Measurements from ENCODE around the gene TRAPPC8.
A peak's percentile ranks its signal among the peaks of the same experiment; 100 is the strongest.

TRAPPC8 gene, protein sequence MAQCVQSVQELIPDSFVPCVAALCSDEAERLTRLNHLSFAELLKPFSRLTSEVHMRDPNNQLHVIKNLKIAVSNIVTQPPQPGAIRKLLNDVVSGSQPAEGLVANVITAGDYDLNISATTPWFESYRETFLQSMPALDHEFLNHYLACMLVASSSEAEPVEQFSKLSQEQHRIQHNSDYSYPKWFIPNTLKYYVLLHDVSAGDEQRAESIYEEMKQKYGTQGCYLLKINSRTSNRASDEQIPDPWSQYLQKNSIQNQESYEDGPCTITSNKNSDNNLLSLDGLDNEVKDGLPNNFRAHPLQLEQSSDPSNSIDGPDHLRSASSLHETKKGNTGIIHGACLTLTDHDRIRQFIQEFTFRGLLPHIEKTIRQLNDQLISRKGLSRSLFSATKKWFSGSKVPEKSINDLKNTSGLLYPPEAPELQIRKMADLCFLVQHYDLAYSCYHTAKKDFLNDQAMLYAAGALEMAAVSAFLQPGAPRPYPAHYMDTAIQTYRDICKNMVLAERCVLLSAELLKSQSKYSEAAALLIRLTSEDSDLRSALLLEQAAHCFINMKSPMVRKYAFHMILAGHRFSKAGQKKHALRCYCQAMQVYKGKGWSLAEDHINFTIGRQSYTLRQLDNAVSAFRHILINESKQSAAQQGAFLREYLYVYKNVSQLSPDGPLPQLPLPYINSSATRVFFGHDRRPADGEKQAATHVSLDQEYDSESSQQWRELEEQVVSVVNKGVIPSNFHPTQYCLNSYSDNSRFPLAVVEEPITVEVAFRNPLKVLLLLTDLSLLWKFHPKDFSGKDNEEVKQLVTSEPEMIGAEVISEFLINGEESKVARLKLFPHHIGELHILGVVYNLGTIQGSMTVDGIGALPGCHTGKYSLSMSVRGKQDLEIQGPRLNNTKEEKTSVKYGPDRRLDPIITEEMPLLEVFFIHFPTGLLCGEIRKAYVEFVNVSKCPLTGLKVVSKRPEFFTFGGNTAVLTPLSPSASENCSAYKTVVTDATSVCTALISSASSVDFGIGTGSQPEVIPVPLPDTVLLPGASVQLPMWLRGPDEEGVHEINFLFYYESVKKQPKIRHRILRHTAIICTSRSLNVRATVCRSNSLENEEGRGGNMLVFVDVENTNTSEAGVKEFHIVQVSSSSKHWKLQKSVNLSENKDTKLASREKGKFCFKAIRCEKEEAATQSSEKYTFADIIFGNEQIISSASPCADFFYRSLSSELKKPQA (N-terminal part only)

DNA sequence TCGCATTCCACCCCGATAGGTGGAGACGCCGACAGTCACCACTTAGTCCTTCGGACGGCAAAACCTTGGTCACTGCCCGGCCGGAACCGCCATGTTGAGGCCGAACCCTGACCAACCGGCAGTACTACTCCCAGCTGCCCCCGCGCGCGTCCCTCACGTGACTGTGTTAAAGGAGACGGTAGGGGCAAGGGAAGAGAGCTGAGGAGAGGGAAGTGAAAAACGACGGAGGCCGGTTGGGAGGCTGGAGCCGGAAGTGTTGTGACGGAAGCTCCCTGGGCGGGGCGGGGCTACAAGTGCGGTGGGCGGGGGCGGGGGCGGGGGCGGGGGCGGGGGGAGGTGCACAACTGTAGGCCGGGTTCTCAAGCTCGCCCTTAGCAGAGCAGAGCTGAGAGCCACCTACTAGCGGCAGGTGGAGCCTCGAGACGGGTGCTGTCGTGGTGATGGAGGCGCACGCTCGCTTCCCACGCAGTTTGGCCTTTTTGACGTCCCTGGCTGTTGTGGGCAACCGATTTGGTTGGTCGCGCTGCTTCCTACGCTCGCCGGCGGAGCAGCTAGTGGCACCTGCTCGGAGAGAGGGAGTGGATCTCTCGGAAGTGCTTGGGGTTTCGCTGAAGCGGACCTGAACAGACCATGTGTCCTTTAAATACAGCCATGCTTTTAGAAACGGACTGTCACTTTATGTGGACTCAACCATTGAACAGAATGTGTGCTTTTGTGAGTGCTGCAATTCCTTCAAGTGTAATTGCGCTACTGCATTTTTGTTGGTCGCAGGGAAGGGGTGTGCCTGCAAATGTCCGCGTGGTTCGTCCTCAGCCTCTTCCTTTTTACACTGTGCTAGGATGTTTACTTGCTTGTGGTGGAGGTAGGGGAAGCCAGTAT lies at the start of gene TRAPPC8:
TRAPPC8 (minus strand) TSS at position 130 of the 879 bp plus-strand sequence. CDS start 364 bp downstream, outside the sequence.
- Mint-ChIP-seq H3K27me3 (no peaks in the 10 kb centered on the region), H3K36me3 (peaks cover 10% of the 10 kb centered on the region), H3K4me3 (peak within 1 kb of the TSS; percentile 99), H3K27ac (peak within 1 kb of the TSS; percentile 99), H3K9me3 (no peaks in the 10 kb centered on the region), H3K4me1 (peaks cover 52% of the 10 kb centered on the region)
- DNase-seq, result peak; percentile 94
- CTCF ChIA-PET, result interaction anchor here (0.8 to 4.3 kb wide), 6 partner anchors 14 to 606 kb away, joined by 3 to 12 read pairs (median 4); partner anchors contain the start of gene RNF125

DNA sequence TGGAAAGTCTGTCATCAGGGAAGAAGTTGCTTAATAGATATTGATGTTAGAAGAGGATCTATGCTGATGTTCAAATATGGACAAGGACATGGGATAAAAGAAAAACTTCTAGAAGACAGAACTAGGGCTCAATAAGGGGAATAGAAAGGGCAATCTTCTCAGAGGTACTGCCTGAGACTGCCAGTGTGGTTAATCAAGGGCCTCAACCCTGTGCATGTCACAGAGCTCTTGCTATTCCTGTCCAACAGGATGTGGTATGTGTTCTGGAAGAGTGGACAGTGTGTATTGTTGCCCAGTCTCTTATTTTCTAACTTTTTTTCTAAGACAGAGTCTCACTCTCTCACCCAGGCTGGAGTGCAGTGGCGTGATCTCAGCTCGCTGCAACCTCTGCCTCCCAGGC lies 47.9 kb upstream of the TRAPPC8 start:
- Mint-ChIP-seq H3K9me3 (no peaks in the 10 kb centered on the region), H3K36me3 (no peaks in the 10 kb centered on the region), H3K27ac (no peak overlapping the region), H3K4me1 (no peaks in the 10 kb centered on the region), H3K4me3 (no peak overlapping the region), H3K27me3 (peaks cover 7% of the 10 kb centered on the region)
- CTCF ChIA-PET, result interaction anchor here (0.7 kb wide), 1 partner anchor 214 kb away, joined by 3 read pairs; no protein-coding TSS in a partner anchor
- DNase-seq, result no peak

DNA sequence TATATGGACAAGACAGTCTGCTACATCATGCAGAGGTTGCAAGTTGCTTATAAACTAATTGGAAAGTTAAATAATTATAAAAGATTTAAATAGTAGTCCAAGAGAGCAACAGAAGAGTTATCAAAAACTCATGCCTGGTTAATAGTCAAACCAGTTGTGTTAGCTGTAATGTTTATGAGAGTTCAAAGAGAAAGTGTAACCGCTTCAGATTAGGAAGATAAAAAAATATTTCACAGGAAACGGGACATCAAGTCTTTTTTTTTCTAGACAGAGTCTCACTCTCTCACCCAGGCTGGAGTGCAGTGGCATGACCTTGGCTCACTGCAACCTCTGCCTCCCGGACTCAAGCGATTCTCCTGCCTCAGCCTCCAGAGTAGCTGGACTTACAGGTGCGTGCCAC lies 41.0 kb upstream of the TRAPPC8 start:
- Mint-ChIP-seq H3K4me3 (no peak overlapping the region), H3K4me1 (peaks cover 20% of the 10 kb centered on the region), H3K27me3 (peaks cover 4% of the 10 kb centered on the region), H3K36me3 (no peaks in the 10 kb centered on the region), H3K27ac (no peak overlapping the region), H3K9me3 (peaks cover 5% of the 10 kb centered on the region)
- DNase-seq, result no peak
- CTCF ChIA-PET, result no interaction called here

DNA sequence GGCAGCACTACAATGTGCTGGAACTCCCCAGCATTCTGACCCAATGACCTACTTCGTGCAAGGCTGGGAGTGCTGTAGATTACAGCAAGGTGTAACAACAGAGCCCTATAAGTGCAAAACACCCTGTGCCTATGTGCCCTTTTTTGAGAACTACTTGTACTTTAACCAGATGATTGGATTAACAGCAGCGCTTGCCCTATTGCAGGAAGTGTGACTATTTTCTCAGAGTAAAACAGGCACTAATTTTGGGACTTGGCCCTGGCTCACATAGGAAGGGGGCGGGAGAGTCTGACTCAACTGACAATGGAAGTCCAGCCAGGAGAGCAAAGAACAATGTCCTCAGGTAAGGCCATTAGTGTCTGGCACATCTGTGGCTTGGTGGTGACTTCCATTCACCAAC lies 40.1 kb upstream of the TRAPPC8 start:
- Mint-ChIP-seq H3K4me3 (no peak overlapping the region), H3K27ac (no peak overlapping the region), H3K27me3 (peaks cover 11% of the 10 kb centered on the region), H3K9me3 (peaks cover 15% of the 10 kb centered on the region), H3K36me3 (no peaks in the 10 kb centered on the region), H3K4me1 (peaks cover 20% of the 10 kb centered on the region)
- DNase-seq, result no peak
- CTCF ChIA-PET, result no interaction called here

DNA sequence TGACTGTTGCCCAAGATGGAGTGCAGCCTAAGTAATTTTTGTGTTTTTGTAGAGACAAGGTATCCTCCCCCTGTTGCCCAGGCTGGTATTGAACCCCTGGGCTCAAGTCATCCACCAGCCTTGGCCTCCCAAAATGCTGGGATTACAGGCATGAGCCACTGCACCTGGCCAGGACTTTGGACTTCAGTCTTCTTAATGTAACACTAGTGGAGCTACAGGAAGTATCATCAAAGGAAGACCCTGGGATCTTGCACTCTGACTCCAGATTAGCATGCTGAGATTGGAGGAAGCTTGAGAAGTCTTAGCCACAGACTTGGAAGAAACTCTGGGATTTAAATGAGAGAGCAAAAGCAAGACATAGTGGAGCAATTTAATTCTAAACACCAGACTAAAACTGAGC lies 37.9 kb upstream of the TRAPPC8 start:
- Mint-ChIP-seq H3K27ac (no peak overlapping the region), H3K27me3 (peaks cover 11% of the 10 kb centered on the region), H3K4me3 (no peak overlapping the region), H3K4me1 (peaks cover 20% of the 10 kb centered on the region), H3K9me3 (peaks cover 23% of the 10 kb centered on the region), H3K36me3 (no peaks in the 10 kb centered on the region)
- DNase-seq, result no peak
- CTCF ChIA-PET, result no interaction called here

DNA sequence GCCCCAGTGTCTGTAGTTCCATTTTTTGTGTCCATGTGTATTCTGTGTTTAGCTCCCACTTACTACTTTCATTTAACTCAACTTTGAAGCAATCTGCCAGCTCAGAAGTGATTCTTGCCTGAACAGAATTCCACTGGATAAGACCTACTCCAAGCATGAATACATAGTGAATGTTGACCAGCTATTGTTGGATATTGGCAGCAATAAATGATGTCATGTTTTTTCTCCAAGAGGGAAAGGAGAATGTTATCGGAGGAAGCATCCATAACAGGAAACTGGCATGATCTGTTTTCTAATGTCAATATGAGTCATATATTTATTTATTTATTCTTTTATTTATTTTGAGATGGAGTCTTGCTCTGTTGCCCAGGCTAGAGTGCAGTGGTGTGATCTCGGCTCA lies 36.8 kb upstream of the TRAPPC8 start:
- CTCF ChIA-PET, result no interaction called here
- DNase-seq, result no peak
- no peak overlapping the region for H3K4me3 Mint-ChIP-seq
- no peak overlapping the region for H3K27ac Mint-ChIP-seq
- H3K36me3 Mint-ChIP-seq, result peaks cover 3% of the 10 kb centered on the region
- H3K9me3 Mint-ChIP-seq, result peaks cover 31% of the 10 kb centered on the region
- peaks cover 18% of the 10 kb centered on the region for H3K4me1 Mint-ChIP-seq
- peaks cover 16% of the 10 kb centered on the region for H3K27me3 Mint-ChIP-seq

DNA sequence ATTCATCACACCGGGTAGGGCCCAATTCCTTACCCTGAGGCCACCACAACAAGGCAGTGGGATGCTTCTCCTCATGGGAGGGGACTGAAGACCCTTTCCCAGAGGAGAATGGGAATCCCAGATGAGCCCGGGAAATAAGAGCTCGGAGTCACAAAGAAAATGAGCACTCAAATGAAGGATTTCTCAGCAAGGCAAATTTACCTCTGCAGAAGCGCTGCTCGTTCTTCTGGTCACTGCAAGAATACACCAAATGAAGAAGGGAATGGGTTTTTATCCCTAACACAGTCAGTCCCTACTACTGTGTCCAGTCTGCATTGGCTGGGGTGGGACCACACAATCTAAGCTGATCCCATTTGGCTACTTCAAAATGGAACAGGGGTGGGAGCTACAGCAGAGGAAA lies 35.7 kb upstream of the TRAPPC8 start:
- CTCF ChIA-PET, result interaction anchor here (1.0 to 1.8 kb wide), 2 partner anchors 39 to 158 kb away, joined by 3 to 4 read pairs; no protein-coding TSS in a partner anchor
- Mint-ChIP-seq H3K27ac (no peak overlapping the region), H3K4me1 (peaks cover 7% of the 10 kb centered on the region), H3K9me3 (peaks cover 42% of the 10 kb centered on the region), H3K27me3 (peaks cover 17% of the 10 kb centered on the region), H3K4me3 (no peak overlapping the region), H3K36me3 (peaks cover 11% of the 10 kb centered on the region)
- no peak for DNase-seq

DNA sequence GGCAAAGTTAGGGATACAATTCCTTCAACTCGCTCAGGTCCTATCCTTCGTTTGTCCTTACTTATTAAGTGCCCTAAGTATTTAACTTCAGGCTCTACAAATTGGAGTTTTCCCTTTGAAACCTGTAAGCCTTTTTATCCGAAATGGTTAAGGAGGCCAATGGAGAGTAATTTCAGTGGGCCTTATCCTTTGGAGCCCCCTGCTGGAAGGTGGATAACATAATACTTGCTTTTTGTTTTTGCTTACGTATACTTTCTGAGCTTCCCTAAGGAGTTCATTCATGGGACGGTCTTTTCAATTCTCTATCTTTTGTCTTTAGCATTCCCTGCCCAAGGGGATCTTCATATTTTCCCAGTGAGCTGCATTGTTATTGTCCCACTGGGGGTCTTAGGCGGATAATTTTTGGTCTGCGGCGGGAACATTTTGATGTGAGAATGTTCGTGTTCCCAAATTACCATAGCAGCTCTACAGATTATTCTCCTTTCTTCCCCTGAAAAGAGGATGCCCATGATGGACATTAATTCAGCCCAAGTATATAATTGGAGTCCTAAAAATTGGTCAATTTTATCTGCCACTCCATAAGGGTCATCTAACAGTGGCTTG lies 34.4 kb upstream of the TRAPPC8 start:
- Mint-ChIP-seq H3K4me1 (no peaks in the 10 kb centered on the region), H3K9me3 (peaks cover 45% of the 10 kb centered on the region), H3K4me3 (no peak overlapping the region), H3K27me3 (peaks cover 17% of the 10 kb centered on the region), H3K27ac (no peak overlapping the region), H3K36me3 (peaks cover 11% of the 10 kb centered on the region)
- CTCF ChIA-PET, result interaction anchor here (0.9 to 2.3 kb wide), 8 partner anchors 11 to 255 kb away, joined by 3 to 11 read pairs (median 4); partner anchors contain the start of gene TRAPPC8
- DNase-seq, result peak; percentile 47

DNA sequence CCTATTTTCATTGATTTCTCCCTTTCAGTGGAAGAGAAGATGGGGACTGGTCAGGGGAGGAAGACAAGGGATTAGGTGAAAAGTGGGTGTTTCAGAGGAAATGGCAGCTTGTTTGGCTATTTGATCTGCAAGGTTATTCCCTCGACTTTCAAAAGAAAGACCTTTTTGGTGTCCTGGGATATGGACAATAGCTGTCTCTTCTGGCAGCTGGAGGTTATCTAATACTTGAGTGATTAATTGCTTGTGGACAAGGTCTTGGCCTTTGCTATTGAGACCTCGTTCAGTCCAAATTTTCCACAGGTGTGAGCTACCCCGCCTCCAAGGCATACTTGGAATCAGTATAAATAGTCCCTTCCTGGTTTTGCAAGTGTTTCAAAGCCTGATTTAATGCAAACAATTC lies 33.3 kb upstream of the TRAPPC8 start:
- Mint-ChIP-seq H3K36me3 (peaks cover 11% of the 10 kb centered on the region), H3K9me3 (peaks cover 46% of the 10 kb centered on the region)

DNA sequence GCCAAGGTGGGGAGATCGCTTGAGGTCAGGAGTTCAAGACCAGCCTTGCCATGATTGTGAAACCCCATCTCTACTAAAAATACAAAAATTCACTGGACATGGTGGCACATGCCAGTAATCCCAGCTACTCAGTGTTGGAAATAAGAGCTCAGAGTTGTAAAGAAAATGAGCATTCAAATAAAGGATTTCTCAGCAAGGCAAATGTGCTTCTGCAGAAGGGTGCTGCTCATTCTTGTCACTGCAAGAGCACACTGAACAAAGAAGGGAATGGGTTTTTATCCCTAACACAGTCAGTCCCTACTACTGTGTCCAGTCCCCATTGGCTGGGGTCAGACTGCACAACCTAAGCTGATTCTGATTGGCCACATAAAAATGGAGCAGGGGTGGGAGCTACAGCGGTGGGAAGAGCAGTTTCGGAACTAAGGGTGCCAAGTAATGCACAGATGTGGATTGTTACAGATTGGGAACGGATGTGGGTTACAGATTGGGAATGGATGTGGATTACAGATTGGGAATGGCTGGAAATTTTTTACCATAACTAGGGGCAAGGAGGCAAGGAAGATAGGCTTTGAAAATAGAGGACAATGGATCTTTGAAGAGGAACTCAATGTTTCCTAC lies 31.1 kb upstream of the TRAPPC8 start:
- Mint-ChIP-seq H3K9me3 (peaks cover 42% of the 10 kb centered on the region), H3K36me3 (peaks cover 11% of the 10 kb centered on the region), H3K27me3 (peaks cover 17% of the 10 kb centered on the region), H3K4me3 (no peak overlapping the region), H3K4me1 (no peaks in the 10 kb centered on the region), H3K27ac (no peak overlapping the region)
- no peak for DNase-seq
- CTCF ChIA-PET, result no interaction called here

More for the DNA sequence above, 33.3 kb upstream of the TRAPPC8 start:
- DNase-seq, result no peak
- Mint-ChIP-seq H3K4me1 (no peaks in the 10 kb centered on the region), H3K27ac (no peak overlapping the region), H3K4me3 (no peak overlapping the region), H3K27me3 (peaks cover 17% of the 10 kb centered on the region)
- CTCF ChIA-PET, result interaction anchor here (1.0 to 2.3 kb wide), 5 partner anchors 10 to 254 kb away, joined by 3 to 11 read pairs (median 5); partner anchors contain the start of gene TRAPPC8

DNA sequence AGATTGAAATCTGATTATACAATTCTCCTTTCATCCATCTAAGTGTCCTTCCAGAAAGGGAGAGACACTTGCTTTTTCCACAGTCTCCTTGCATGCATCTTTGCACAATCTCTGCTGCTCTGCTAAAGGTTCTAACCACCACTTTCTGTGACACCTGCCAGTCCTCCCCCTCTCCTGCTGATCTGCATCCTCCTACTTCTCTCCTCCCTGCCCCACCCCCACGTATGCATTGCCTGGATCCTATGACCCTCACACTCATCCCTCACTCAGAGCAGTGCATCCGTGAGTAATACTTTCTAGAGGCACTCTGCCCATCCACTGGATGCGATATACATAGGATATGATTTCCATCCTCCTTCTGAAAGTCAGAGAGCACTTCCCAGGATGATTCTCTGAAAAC lies 27.7 kb upstream of the TRAPPC8 start:
- Mint-ChIP-seq H3K36me3 (peaks cover 11% of the 10 kb centered on the region), H3K4me3 (no peak overlapping the region), H3K9me3 (peaks cover 22% of the 10 kb centered on the region), H3K27me3 (peaks cover 11% of the 10 kb centered on the region), H3K4me1 (no peaks in the 10 kb centered on the region), H3K27ac (no peak overlapping the region)
- CTCF ChIA-PET, result no interaction called here
- DNase-seq, result no peak

DNA sequence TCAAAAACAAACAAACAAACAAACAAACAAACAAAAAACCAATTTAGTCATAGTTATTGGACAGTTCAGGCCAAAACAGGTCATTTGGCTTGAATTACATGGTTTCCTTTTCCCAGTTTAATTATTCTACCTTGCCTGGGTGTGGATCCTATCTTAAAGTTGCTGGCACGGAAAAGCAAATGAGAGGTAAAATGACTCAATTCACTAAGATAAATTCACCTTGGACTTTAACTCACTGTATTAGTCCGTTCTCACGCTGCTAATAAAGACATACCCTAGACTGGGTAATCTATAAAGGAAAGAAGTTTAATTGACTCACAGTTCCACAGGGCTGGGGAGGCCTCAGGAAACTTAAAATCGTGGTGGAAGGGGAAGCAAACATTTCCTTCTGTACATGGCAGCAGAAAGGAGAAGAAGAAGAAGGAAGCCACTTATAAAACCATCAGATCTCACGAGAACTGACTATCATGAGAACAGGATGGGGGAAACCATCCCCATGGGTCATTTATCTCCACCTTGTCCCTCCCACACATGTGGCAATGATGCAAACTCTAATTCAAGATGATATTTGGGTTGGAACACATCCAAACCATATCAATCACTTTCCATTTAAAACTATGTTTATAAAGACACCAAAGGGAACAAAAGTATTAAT lies 22.5 kb upstream of the TRAPPC8 start:
- Mint-ChIP-seq H3K4me3 (no peak overlapping the region), H3K9me3 (no peaks in the 10 kb centered on the region), H3K36me3 (no peaks in the 10 kb centered on the region), H3K4me1 (no peaks in the 10 kb centered on the region), H3K27ac (no peak overlapping the region), H3K27me3 (peaks cover 6% of the 10 kb centered on the region)
- CTCF ChIA-PET, result no interaction called here
- no peak for DNase-seq

Measured in activated naive CD4-positive, alpha-beta T cell treated with anti-CD3 and anti-CD28 coated beads, Interleukin-2, amount 10 ng/mL, durations not matched to agents 7 days and 5 days (primary cell).